Right renal pelvis (tissue), 4 donors: ENCODE data around the gene EPHB6. TPM values are rescaled to one million over a fixed set of nuclear protein-coding genes. Genes with fewer than 3 reads are reported as not detected.

Source experiments
- DNase-seq, 4 donors: peaks; one replicate each; pipeline ENCODE4 v3.0.0-alpha.2; 2013; ENCODE audit warnings: low read depth in 4 of 4, low spot score in 3 of 4, missing footprints in 1 of 4
- polyA plus RNA-seq, 4 donors: library from polyadenylated mRNA; unstranded; fragments of 120-200 nt; gene quantifications; one replicate each; pipeline ENCODE4 v1.2.1, GENCODE V29; 2013; ENCODE audit not compliant: insufficient read length in 4 of 4

EPHB6 gene
- polyA plus RNA-seq, 4 donors, result 18.9 to 24.9 (median 20.9) TPM

DNA sequence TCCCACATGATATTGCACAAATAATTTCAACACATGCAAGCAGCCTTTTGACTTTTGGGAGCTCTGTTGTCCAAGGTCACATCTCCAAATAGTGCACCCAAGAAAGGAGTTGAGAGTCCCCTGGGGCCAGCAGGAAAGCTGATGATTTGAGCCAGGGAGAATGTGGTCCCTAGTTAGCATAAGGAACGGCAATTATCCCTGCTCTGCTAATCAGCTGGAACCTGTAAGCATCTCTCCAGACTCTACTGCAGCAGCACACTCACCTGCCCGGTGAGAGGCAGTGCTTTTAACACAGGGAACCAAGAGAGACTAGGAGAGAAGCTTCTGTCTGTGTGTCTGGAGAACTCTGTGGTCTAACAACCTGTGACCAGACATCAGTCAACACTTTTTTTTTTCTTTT, 61.6 kb downstream of the EPHB6 start:
- DNase-seq, result peak in 3 of 4 donors; percentile 9 to 25 (median 24)

DNA sequence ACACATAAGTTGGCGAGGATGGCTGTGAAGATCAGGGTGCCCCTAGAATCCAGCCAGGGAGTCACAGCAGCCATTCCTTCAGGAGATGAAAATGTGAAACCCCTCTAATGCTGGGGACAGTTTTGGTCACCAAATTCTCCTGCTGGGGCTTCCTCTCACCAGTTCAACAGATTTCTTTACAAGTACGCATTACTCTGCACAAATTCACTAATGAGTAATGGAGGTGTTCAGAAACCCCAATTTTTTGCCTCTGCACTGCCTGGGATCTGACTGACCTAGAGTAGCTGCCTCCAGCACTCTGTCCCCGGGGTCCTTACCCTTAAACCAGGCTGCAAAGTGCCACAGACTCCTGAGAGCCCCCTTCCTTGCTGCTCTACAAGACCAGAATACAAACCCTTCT, 62.6 kb downstream of the EPHB6 start:
- no peak for DNase-seq

DNA sequence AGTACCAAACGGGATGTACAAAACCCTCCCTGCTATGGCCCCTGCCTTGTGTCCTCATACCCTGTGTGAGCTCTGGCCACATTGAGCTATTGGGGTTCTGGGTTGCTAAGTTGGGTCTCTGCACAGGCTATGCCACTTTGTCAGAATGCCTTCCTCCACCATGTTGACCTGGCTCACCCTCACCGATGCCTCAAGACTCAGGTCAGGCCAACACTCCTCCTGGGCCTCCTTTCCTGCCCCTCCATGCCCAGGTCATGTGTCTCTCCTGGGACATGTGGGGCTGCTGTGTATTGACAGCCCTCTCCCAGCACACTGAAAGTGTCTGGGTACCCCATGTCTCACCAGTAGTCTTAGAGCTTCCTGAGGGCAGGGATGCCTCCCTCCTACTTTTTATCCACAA, 64.0 kb downstream of the EPHB6 start:
- no peak for DNase-seq

DNA sequence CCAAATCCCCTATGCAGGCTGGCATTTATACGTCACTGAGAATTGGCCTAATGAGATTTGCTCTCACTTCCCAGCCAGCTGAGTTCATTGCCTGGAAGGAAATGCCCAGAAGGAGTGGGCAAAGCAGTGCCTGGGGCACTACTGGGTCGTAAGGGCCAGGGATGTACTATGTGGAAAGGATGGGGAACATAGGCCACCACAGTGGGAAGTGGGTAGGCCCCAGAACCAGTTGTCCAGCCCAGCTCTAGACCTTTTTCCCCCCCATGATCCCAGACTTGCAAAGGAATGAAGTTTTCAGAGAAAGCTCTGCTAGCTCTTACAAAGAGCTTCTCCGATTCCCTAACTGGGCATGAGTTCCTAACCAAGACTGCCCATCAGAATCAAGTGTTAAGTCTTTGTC, 64.8 kb downstream of the EPHB6 start:
- no peak for DNase-seq

Other genes with a start within 250 kb of the EPHB6 start
- gene PRSS1, start 105.6 kb upstream of the EPHB6 start, polyA plus RNA-seq, result not detected
- gene PRSS2, start 84.1 kb upstream of the EPHB6 start, polyA plus RNA-seq, result not detected
- 10 to 100 TPM in 2 of 4 donors, 1 to 10 TPM in 2; 9.1 to 14.8 (median 11.1) TPM for gene TRPV6, start 30.7 kb downstream of the EPHB6 start, polyA plus RNA-seq
- 1 to 10 TPM in 1 of 4 donors, under 1 TPM in 3; 0.58 to 1.5 (median 0.81) TPM for gene TRPV5, start 78.7 kb downstream of the EPHB6 start, polyA plus RNA-seq
- gene LLCFC1, start 84.4 kb downstream of the EPHB6 start, polyA plus RNA-seq, result under 1 TPM in 3 of 4 donors, not detected in 1; 0.43 to 0.67 (median 0.53) TPM
- 1 to 10 TPM; 1.6 to 3.1 (median 2.2) TPM for gene KEL, start 107.3 kb downstream of the EPHB6 start, polyA plus RNA-seq
- not detected for gene OR9A2, start 172.1 kb downstream of the EPHB6 start, polyA plus RNA-seq
- not detected for gene OR6V1, start 197.3 kb downstream of the EPHB6 start, polyA plus RNA-seq